Hematopoietic multipotent progenitor cell treated with erythropoietin and hydrocortisone succinate and interleukin-3 and kit ligand, for 8 days (in vitro differentiated cells): ENCODE data around the gene OPRD1.
"Not testable (repeated sequence)": the region's sequence is repeated elsewhere in the genome, so short reads cannot be mapped to it uniquely, and the experiment has no call there.

ENCODE experiments used
- DNase-seq: peaks from one replicate; pipeline ENCODE4 v3.0.0-alpha.2; 2015

Gene OPRD1

DNA sequence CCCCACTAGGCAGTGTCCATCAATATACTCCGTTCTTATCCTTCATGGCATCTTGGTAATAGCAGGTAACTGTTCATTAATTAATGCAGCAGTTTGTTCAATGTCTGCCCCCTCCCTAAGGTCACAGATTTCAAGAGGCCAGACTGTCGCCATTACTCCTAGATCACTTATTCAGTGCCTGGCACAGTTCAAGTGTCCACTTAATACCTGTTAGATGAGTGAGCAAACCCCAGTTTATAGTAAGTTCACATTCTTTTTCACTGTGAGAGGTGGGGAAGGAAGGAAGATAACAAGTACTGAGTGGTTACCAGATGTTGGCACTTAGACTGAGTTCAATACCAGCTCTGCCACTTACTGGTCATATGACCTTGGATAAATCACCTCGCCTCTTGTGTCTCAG lies 36.4 kb downstream of the OPRD1 start:
- no peak for DNase-seq

GRCh38 chr1:28853093-28853742 lies 41.2 kb downstream of the OPRD1 start:
- no peak for DNase-seq

DNA sequence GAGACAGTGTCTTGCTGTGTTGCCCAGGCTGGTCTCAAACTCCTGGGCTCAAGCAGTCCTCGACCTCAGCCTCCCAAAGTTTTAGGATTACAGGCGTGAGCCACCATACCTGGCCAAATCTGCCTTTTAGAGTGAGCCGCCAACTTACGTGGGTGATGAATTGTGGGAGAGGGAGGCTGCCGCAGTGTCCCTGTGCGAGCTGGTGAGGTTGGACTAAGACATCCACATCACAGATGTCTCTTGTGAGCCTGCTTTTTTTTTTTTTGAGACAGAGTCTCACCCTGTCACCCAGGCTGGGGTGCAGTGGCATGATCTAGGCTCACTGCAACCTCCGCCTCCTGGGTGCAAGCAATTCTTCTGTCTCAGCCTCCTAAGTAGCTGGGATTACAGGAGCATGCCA lies 42.4 kb downstream of the OPRD1 start:
- not testable (repeated sequence) for DNase-seq

- no peak for DNase-seq
Observed at GRCh38 chr1:28855046-28855445, 43.1 kb downstream of the OPRD1 start.

DNA sequence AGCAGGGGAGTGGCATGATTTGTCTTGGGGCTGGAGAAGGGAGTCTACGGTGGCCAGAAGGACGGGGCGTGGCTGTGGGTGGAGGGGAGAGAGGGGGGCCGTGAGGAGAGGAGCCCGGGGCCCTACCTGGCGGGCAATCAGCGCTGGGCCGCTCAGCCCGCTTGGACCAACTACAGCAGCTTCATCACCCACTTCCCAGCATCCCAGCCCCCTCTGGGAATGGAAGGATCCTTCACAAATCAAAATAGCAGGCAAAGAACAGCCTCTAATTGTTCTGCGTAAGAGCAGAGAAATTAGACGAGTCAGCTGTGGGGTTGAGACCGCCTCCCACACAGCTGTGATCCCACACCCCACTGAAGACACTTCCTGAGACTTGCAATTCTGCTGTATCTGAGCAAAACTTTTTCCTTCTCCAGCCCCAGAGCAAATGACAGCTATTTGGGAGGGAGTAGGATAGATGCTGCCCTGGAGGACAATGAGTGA lies 43.5 kb downstream of the OPRD1 start:
- no peak for DNase-seq

DNA sequence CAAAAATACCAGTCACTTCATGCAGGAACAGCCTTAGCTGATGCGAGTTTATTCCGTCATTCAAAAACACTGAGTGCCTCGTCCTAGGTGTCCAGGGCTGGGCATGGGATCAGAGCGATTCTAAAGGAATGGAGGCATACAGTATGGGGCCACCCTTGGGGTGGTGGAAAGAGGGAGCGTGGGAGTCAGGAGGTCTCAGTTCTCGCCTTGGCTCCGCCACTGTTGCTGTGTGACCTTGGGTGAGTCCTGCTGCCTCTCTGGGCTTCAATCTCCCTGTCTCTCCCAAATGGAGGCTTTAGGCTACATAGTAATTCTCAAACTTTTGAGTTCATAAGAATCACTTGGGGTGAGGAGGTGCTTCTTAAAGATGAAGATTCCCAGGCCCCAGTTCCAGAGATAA lies 44.0 kb downstream of the OPRD1 start:
- no peak for DNase-seq

DNA sequence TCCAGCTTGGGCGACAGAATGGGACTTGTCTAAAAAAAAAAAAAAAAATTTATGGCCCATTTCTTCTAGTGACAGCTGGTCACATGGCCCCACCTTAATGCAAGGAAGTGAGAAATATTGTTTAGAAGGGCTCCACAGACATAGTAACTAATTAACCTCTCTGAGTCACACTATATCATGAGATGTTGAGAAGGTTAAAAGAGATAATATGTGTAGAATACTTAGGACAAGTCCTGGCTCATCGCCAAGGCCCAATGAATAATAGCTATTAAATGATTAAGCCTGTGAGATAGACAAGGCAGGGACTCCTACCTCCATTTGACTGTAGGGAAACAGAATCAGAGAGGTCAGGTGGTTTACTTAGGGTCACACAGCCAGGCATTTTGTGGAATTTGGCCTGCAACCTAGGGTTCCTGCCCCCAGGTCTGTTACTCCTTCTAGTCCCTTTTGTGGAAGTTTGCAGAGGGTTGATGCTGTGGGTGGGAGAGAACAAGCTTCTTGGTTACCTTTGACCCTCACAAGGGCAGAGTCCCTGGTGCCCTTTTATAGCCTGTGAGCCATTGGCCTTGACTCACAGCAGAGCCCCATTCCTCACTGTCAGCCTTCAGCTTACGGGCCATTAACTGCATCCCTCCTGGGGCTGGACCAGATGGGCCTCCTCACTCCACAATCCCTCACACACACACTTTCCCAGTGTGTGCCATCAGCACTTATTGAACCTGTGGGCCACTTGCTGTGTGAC lies 48.5 kb downstream of the OPRD1 start:
- DNase-seq, result peak; percentile 84

DNA sequence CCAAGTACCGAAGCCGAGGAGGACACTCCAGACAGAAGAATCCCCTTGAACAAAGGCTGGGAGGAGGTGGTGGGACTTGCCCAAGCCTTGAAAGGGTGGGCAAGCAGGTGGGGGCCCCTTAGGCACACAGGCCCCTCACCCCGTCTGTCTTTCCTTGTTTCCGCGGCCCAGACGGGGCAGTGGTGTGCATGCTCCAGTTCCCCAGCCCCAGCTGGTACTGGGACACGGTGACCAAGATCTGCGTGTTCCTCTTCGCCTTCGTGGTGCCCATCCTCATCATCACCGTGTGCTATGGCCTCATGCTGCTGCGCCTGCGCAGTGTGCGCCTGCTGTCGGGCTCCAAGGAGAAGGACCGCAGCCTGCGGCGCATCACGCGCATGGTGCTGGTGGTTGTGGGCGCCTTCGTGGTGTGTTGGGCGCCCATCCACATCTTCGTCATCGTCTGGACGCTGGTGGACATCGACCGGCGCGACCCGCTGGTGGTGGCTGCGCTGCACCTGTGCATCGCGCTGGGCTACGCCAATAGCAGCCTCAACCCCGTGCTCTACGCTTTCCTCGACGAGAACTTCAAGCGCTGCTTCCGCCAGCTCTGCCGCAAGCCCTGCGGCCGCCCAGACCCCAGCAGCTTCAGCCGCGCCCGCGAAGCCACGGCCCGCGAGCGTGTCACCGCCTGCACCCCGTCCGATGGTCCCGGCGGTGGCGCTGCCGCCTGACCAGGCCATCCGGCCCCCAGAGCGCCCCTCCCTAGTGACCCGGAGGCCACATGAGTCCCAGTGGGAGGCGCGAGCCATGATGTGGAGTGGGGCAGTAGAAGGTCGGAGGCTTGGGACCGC lies 50.8 kb downstream of the OPRD1 start:
- no peak for DNase-seq

GRCh38 chr1:28864695-28865094 lies 52.7 kb downstream of the OPRD1 start:
- DNase-seq, result no peak

- DNase-seq, result peak; percentile 68
Observed at GRCh38 chr1:28865997-28866650, 54.2 kb downstream of the OPRD1 start.

DNA sequence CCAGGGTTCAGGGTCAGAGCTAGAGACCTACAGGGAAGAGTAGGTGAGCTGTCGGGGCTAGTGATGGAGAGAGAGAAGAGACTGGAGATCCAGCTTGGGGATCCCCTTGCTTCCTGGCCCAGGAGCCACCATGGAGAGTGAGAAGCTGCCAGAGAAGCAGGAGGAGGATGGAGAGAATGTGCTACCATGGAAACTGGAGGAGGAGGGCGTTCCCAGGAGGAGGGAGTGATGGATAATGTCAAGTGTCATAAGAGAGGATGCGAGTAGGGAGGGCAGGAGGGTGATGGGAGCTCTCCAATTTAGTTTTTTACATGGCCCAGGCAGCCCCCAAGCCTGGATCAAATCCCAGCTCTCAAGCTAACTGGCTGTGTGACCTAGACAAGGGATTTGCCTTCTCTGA lies 55.9 kb downstream of the OPRD1 start:
- no peak for DNase-seq

GRCh38 chr1:28869952-28870351 lies 58.0 kb downstream of the OPRD1 start:
- no peak for DNase-seq

GRCh38 chr1:28871631-28872401 lies 59.8 kb downstream of the OPRD1 start:
- DNase-seq, result no peak

- not testable (repeated sequence) for DNase-seq
Observed at GRCh38 chr1:28875134-28875533, 63.2 kb downstream of the OPRD1 start.

DNA sequence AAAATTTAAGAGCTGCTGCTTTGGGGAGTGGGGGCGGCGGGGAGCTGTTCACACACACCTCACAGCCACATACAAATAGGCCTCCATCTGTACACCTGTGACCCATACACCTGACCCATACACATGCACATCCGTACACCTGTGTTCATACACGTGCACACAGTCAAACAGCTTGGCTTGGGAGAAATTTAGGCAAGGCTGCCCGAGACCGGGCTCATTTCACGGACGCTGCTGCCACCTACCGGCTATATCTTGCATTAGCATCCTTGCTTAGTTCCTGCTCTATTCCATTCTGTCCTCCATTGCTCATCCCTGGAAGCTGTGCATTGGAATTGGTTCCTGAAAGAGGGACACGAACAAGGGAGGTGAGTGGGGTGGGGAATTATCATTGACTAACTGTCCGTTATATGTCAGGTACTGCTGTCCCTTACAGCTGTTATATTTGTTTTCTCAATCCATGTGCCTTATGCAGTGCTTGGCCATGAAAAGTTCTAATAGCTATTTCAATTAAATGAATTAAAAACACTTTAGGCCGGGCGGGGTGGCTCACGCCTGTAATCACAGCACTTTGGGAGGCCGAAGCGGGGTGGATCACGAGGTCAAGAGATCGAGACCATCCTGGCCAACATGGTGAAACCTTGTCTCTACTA lies 65.3 kb downstream of the OPRD1 start:
- peak; percentile 82 for DNase-seq

DNA sequence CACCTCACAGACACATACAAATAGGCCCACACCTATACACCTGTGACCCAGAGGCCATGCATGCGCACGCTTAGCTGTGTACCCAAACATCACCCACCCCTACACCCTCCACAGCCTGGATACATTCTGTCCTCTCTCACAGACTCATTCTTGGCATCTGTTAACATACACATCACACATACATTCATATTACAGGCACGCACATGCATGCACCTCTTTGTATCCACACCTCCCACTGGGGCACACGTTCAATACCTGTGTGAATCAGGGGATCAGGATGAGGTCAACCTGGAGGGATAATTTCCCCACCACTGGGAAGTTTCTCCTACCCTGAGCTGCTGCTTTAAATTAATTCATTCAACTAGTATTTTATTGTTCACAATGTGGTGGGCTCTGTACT lies 66.8 kb downstream of the OPRD1 start:
- DNase-seq, result no peak

DNA sequence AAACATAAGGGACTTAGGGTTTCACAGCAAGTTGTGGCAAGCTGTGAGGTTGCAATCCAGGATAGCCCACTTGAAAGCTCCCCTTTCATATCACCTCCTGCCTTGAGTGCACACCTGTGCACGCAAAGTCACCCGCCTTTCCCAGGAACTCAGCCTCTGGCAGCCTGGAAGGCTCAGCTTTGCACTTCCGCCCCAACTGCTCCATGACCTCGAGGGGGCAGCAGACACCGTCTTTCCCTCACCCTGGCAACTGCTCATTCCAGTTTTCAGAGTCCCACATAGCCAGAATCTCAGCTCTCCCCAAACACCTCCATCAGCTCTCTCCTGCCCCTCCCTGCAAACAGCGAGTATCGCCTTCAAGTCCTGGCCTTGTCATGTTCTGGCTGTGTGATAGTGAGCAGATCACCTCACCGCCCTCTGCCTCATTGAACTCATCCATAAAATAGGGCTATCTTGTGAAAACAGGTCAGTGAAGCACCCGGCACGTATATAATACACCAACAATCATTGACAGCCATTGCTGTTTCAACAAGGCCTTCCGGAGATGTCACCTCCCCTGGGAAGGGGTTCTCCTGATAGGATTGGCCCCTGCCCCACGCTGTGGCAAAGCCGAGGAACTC lies 70.1 kb downstream of the OPRD1 start:
- DNase-seq, result peak; percentile 94

- DNase-seq, result no peak
Observed at GRCh38 chr1:28883242-28883616, 71.3 kb downstream of the OPRD1 start.

GRCh38 chr1:28885472-28885877 lies 73.5 kb downstream of the OPRD1 start:
- peak; percentile 22 for DNase-seq

DNA sequence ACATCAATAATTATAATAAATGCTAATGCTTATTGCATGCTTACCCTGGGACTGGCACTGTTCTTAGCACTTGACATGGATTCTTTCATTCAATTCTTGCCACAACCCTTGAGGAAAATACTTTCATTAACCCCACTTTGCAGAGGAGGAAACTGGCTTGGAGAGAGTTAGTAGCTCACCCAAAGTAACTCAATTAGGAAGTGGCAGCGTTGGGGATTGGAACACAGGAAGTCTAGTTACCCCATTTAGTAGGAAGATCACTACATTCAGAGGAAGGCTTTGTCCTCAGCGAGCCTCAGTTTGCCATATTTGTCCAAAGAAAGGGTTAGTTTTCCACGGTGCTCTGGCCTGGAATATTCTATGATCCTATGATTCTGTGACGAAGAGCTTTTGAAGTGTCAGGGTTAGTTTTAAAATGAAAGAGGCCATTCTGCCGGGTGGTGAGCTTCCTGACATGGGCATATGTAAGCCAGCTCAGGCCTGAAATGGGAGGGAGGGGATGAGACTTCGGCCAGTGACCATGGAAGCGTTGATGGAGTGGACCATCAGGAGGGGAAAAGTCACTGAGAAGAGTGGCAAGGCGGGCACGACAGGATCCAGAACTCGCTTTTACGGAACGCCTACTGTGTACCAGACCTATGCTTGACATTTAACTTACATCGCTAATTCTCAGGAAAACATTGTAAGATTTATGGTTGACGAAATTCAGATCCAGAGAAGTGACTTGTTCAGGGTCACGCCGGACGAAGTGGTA lies 74.2 kb downstream of the OPRD1 start:
- DNase-seq, result peak; percentile 43
